Stimulated activated CD4-positive, alpha-beta T cell treated with anti-CD3 and anti-CD28 coated beads, Interleukin-1b, Interleukin-23, amount 100 ng/mL, for 1 hour (primary cell): ENCODE data around the gene GTF2IRD1.
"Not testable (repeated sequence)": the region's sequence is repeated elsewhere in the genome, so short reads cannot be mapped to it uniquely, and the experiment has no call there.

Experiments used
- DNase-seq, 2 donors: peaks; one replicate each; pipeline ENCODE4 v3.0.0-alpha.2; 2020; ENCODE audit warnings: low read depth in 2 of 2

The GTF2IRD1 gene

DNA sequence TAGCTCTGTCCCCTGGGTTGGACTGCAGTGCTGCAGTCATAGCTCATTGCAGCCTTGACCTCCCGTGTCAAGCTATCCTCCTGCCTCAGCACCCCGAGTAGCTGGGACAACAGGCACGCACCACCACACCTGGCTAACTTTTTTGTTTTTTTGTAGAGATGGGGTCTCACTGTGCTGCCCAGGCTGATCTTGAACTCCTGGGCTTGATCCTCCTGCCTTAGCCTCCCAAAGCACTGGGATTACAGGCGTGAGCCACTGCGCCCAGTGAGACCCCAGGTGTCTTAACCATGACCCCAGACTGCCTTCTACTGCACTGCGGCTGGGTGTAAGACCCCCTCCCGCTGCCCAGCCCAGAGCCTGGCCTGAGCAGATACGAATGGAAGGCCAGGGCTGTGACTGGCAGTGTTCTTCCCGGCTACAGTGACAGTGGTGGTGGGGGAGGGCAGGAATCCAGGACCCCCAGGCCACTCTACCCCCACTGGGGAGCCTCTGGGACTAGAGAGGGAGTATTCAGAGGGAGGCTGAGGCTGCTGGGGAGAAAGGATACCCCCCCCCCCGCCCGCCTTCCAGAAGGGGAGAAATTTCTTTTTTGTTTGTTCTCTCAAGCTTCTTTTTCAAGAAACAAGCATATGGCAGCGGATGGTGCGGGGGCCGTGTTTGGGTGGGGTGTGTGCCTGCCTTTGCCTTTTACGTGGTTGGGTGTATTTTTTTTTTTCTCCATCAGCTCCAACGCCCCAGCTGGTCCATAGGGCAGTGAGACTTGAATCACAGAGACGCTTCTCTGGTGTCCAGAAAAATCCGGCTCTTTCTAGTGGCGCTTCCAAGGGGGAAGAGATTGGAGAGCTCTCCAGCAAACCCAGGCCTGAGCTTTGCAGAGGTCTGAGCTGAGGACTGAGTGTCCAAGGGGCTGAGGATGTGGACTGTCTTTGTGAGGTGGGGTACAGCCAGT, 36.6 kb downstream of the GTF2IRD1 start:
- no peak for DNase-seq

DNA sequence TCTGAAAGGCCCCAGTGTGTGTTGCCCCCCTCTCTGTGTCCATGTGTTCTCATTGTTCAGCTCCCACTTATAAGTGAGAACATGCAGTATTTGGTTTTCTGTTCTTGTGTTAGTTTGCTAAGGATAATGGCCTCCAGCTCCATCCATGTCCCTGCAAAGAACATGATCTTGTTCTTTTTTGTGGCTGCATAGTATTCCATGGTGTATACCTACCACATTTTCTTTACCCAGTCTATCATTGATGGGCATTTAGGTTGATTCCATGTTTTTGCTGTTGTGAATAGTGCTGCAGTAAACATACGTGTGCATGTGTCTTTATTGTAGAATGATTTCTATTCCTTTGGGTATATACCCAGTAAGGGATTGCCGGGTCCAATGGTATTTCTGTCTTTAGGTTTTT, 37.8 kb downstream of the GTF2IRD1 start:
- not testable (repeated sequence) for DNase-seq

DNA sequence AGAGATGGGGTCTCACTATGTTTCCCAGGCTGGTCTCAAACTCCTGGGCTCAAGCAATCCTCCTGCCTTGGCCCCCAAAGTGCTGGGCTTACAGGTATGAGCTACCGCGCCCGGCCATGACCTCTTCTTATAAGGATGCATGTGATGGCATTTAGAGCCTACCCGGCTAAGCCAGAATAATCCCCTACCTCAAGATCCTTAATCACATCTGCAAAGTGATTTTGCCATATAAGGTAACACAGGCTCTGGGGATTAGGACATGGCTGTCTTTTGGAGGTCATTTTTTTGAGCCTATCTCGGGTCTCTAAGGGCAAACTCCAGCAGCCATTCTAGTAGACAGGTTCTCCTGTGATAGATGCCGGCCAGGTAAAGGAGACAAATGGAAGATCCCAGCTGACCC, 39.6 kb downstream of the GTF2IRD1 start:
- DNase-seq = no peak

DNA sequence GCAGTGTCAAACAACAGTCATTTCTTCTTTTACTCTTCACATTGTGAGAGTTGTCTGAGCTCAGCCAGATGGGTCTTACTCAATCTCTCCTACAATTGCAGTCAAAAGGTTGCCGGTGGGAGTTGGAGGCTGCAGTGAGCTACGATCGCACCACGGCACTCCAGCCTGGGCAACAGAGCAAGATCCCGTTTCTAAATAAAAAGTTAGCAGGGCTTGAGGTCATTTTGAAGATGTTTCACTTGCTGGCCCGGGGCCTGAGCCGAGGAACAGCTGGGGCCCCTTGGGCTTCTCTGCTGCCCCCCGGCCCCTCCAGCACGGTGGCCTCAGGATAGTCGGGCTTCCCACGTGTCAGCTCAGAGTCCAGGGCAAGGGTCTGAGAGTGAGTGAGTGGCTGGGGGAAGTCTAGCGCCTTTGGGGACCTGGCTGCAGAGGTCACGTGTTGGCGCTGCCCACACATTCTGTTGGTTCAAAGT, 40.4 kb downstream of the GTF2IRD1 start:
- DNase-seq = no peak

DNA sequence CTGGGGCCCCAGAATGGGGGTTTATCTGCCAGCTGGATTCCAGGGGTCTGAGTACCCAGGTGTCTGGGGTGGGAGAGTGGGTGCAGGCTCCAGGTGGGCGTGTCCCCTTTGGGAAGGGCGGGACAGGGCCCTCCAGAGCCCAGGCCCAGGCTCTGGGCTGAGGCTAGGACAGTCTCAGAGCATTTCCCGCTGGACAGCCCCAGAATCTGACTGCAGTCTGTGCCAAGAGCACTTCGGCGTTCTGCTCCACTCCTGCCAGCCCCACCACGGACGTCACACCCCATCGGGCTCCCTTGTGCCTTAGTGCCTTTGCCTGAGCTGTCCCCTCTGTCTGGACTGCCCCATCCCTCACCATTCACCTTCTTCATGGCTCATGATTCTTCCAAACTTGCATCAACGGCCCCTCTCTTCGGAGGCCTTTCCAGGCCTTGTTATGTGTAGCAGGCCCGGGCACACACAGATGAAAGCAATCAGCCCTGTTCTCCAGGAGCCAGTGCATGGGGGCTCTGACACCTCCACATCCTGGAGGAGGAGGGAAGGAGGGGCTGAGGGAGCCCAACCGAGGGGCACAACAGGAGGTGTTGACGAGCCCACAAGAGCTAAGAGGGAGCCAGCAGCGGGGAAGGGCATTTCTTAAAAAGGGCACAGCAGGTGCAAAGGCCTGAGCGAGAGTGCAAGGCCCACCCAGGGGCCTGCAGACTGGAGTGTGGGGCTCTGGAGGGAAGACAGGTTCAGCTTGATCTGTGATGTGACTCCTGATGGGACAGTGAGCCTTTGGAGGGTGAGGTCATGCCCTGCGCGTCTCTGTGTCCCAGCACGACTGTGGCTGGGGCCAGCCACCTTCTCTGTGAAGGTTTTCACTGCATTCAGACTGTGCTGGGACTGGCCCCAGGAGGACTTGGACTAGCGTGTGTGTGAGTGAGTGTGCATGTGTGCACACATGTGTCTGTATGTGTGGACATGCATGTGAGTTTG, 41.7 kb downstream of the GTF2IRD1 start:
- no peak for DNase-seq

DNA sequence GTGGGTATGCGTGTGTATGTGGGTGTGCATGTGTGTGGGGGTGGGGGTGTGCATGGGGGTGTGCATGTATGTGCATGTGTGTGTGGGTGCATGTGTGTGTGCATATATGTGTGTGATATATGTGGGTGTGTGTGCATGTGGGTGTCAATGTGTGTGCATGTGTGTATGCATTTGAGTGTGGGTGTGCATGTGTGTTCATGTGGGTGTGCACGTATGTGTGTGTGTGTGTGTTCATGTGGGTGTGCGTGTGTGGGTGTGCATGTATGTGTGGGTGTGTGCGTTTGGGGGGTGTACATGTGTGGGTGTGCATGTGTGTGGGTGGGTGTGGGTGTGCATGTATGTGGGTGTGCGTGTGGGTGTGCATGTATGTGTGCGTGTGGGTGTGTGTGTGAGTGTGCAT, 42.6 kb downstream of the GTF2IRD1 start:
- DNase-seq = no peak

DNA sequence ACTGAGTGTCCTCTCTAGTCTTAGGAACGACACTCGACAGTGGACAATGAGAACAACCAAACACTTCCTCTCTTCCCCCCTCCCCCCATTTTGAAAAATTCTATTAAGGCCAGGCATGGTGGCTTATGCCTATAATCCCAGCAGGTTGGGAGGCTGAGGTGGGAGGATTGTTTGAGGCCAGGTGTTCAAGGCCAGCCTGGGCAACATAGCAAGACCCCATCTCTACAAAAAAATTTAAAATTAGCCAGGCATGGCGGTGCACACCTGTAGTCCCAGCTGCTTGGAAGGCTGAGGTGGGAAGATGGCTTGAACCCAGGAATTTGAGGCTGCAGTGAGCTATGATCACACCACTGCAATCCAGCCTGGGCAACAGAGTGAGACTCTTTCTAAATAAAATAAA, 43.1 kb downstream of the GTF2IRD1 start:
- DNase-seq = not testable (repeated sequence)

DNA sequence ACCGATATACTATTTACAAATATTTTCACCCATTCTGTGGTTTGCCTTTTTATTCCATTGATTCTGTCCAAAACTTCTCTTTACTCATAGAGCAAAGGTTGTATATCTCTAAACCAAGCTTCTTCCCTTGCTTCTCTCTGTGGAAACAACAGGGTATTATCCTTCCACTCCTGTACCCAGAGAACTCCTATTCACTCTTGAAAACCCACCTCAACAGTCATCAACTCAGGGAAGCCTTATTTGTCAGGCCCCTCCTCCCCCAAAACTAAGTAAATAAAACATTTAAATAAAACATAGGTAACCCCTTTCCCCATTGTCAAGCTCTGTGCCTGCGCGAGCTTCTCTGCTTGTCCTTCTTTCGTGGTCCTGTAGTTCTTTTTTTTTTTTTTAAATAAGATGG, 44.6 kb downstream of the GTF2IRD1 start:
- no peak for DNase-seq

DNA sequence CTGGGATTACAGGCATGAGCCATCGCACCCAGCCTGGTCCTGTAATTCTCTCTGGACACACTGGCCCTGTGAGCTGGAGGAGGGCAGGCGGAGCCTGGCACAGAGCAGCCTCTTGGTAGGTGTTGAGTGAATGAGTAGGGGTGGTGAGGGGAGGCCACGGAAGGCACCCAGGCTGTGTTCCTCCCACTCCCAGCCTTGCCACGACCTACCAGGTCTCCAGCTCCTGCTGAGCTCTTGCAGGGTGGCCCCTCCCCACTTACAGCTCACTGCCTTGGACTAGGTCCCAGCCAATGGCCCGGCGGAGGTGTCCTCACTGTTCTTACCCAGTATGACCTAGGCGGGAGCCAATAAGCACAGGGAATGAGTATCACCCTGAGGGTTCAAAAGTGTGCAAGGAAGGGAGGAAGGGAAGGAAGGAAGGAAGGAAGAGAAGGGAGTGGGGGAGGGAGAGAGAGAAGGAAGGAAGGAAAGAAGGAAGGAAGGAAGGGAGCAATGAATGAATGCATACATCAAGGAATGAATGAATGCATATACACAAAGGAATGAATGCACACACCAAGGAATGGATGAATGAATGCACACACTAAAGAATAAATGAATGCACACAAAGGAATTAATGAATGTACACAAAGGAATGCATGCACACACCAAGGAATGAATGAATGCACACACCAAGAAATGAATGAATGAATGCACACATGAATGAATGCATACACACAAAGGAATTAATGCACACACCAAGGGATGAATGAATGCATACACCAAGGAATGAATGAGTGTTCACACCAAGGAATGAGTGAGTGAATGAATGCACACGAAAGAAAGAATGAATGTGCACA, 45.5 kb downstream of the GTF2IRD1 start:
- DNase-seq = no peak

DNA sequence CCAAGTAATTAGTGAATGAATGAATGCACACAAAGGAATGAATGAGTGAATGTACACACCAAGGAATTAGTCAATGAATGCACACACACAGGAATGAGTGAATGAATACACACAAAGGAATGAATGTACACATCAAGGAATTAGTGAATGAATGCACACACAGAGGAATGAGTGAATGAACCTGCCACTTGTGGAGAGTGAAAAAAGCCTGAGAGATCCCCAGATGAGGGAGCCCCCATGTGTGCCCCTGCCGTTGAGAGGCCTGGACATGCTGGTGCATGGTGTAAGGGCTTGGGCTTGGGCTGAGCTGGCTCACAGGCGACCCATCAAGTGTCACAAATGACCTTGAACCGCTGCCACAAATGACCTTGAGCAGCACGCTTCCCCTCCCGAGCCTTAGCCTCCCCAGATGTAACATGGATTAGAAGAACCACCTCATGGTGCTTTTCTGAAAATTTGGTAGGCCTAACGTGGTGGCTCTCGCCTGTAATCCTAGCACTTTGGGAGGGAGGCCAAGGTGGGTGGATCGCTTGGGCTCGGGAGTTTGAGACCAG, 46.2 kb downstream of the GTF2IRD1 start:
- DNase-seq = no peak

DNA sequence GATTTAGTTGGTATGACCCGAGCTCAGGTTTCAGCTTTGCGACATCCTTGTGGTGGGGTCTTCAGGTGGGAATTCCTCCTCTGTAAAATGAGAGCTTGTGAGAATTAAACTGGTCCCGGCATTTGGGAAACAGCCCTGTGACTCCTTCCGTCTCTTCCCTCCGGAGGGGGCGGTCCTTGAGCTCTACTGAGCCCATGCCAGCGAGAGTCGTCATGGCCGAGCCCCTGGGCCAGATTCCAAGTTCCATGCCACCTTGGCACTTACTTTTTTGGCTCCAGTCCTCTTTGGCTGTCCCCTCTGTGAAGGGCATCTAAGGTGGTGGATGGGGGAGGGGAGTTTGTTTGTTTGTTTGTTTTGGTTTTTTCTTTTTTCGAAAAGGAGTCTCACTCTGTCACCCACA, 47.6 kb downstream of the GTF2IRD1 start:
- no peak for DNase-seq

DNA sequence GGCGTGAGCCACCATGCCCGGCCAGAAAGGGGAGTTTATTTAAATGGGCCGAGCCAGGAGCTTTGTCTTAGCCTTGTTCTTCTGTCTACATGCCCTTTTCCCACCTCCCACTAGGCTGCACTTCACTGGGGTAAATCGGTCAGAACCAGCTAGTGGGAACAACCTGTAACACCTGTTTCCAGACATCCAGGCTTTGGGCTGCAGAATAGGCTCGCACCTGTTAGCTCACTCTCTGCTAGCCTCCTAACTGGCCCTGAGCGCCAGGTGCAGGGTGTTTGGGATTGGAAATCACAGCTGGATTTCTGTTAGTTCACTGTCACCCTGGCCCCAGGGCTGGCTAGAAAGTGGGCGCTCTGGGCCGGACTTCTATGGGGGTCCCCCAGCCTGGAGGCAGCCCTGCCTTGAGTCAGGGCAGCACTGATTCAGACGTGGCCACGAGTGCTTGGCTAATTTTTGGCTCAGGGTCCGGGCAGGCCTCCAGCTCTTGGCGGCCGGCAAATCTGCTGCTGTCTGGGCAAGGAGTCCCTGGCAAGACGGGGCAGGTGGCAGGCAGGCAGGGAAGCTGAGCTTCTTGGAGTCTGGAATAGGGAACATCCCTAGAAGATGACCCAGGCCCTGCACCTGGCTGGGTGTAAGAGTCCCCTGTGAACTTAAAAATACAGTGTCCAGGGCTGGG, 48.6 kb downstream of the GTF2IRD1 start:
- no peak for DNase-seq

DNA sequence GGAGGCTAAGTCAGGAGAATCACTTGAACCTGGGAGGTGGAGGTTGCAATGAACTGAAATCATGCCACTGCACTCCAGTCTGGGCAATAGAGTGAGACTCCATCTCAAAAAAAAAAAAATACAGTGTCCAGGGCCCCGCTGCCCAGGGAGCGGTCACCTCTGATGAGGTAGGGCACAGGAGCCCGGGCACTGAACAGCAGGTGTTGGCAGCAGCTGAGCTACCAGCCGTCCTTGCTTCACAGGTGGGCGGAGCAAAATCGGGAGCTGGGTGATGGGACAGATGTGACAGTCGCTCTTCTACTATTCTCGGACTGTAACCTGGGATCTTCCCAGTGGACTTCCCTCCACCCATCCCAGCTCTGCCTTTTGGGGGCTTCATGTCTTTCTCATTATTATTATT, 49.4 kb downstream of the GTF2IRD1 start:
- DNase-seq = no peak

DNA sequence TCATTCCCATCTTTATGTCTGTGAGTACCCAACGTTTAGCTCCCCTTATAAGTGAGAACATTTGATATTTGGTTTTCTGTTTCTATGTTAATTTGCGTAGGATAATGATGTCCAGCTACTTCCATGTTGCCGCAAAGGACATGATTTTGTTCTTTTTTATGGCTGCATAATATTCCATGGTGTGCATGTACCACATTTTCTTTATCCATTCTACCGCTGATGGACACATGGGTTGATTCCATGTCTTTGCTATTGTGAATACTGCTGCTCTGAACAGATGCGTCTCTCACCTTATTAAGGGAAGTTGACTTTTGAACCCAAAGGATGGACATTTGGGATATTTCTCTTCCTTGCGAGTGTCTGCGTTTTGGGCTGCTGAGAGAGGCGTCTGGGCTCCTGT, 50.2 kb downstream of the GTF2IRD1 start:
- no peak for DNase-seq

DNA sequence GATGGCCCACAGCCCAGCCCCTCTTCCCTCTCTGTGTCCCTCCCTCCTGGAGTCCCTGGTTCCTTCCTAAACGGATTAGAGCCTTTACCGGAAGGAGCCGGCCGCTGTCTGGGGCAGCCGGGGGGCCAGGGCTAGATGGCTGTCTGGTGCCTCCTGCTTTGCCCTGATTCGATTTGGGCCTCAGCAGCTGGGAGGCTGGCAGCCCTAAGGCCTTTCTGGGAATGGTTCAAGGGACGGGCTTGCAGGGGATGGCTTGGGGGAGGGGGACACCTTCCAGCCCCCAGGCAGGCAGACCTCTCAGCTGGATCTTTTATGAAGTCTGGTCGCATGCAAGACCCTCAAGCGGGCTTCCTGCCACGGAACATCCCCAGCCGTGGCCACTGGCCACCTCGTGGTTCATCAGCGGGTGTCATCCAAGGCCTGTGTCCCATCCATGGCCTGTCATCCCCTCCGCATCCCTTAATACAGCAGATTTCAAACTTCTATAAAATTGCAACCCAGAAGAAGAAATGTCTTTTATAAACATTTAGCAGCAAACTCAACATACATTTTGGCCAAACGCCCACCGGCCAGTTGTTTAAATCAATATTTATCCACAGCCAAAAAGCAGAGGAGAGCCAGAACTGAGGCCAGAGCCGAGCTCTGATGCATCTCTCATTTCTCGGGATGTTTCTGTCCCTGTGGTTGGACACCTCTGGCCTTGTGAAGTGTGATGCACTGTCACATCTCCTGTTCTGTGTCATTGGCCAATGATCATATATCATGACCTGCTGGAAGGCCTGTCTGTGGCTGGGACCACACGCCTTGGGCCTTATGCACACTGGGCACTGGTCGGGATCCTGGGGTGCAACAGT, 52.0 kb downstream of the GTF2IRD1 start:
- DNase-seq = no peak

DNA sequence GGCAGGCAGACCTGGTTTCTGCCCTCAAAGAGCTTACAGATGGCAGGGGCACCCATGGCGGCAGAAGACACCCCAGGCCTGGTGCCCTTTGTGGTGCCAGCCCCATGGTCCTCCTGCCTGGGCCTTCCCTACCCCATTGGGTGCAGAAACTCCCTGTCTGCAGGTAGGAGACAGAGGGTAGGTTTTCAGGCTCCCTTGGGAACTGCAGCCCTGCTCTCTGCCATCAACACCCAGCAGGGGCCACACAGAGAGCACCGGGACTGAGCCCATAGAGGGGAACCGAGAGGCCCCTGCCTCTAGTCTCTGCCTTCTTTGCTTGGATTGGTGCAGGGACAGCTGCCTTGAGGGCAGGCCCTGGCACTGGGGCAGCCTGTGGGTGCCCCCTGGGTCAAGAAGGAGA, 52.6 kb downstream of the GTF2IRD1 start:
- no peak for DNase-seq

DNA sequence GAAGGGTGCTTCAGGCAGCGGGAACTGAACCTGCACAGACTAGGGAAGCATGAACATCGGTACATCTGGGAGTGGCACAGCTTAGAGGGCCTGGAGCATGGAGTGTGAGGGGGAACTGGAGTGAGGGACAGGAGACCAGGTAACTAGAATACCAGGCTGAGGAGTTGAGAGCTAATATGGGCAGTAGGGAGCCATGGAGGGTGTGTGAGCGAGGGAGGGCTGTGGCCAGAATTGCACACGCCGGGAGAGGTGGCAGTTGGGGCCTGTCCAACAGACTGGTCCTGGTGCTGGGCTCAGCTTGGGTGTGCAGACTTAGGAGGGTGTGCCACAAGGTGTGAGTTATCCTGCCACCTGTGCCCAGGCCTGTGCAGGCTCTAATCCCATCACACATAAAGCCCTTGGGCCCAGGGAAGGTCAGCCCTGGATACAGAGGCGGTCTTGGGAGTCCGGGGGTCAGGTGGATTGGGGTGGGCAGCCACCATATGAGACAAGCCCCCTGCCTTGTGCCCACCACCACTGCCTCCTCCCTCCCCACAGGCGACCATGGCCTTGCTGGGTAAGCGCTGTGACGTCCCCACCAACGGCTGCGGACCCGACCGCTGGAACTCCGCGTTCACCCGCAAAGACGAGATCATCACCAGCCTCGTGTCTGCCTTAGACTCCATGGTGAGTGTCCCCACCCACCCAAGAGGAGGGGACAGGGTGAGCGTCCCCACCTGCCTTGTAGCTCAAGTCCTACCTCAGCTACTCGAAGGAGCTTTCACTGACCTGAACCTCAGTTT, 54.0 kb downstream of the GTF2IRD1 start:
- no peak for DNase-seq

DNA sequence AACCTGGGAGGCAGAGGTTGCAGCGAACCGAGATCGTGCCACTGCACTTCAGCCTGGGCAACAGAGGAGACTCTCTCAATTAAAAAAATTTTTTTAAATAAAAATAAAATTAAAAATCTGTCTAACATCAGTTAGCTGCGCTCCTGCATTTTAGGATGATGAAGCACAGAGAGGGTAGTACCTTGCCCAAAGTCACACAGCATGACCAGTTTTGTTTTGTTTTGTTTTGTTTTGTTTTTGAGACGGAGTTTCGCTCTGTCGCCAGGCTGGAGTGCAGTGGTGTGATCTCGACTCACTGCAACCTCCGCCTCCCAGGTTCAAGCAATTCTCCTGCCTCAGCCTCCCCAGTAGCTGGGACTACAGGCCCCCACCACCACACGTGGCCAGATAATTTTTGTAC, 55.7 kb downstream of the GTF2IRD1 start:
- not testable (repeated sequence) for DNase-seq

DNA sequence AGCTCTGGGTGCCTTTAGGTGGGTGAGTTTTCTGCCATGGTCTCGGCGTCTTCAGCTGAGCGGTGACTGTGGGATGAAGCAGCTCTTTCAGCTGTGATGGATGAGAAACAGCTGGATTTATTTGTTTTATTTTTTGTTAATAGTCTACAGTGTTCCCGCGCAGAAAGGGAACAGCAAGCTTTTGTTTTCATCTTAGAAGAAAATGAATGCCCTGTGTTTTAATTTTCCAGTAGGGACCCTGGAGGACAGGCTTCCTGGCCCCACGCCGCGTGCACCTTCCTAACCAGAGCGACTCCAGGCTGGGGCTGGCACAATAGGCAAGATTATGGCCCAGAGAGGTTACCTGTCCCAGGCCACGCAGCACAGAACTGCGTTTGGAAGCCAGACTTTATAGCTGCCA, 57.6 kb downstream of the GTF2IRD1 start:
- DNase-seq = no peak
